ENCODE results near the gene CD248.
A peak's percentile ranks its signal among the peaks of the same experiment; 100 is the strongest.
"Not testable (repeated sequence)": the region's sequence is repeated elsewhere in the genome, so short reads cannot be mapped to it uniquely, and the experiment has no call there.

Gene CD248

DNA sequence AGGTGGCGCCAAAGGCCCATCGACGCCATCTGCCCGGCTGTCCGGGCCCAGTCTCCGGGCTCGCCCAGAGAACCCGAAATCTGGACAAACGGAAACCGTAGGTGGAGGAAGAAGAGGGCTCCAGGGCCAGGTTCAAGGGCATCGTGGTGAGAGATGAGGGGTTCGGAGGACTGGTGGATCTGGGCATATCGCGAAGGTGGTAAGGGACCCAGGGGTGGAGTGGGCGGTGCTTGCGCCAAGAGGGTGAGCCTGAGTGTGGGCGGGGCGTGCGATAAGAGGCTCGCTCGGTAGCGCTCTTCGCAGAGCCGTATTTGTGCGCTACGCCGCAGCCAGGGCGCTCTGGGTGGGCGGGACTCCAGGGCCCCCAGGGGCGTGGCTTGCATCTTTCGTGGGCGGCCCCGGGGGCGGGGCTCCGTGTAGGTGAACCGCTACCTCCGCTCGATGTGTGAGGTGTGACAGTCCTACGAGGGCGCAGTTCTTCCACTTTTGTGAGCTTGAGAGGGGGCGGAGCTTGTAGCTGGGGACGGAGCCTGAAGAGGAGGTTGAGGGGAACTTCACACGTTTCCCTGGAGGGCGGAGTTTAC is 4.8 kb downstream of the CD248 start:
- TF ChIP-seq, protein P1, sequence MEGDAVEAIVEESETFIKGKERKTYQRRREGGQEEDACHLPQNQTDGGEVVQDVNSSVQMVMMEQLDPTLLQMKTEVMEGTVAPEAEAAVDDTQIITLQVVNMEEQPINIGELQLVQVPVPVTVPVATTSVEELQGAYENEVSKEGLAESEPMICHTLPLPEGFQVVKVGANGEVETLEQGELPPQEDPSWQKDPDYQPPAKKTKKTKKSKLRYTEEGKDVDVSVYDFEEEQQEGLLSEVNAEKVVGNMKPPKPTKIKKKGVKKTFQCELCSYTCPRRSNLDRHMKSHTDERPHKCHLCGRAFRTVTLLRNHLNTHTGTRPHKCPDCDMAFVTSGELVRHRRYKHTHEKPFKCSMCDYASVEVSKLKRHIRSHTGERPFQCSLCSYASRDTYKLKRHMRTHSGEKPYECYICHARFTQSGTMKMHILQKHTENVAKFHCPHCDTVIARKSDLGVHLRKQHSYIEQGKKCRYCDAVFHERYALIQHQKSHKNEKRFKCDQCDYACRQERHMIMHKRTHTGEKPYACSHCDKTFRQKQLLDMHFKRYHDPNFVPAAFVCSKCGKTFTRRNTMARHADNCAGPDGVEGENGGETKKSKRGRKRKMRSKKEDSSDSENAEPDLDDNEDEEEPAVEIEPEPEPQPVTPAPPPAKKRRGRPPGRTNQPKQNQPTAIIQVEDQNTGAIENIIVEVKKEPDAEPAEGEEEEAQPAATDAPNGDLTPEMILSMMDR (IDR thresholded peaks at IDR 0.05; ENCODE audit: poor library complexity, severe bottlenecking), result peak; percentile 96
- Histone ChIP-seq H3K4me3 (ENCODE audit: severe bottlenecking) (peak overlapping the region; percentile 40), H3K27me3 (ENCODE audit: insufficient read depth, poor library complexity, severe bottlenecking) (no peaks in the 10 kb centered on the region), H3K9me3 (ENCODE audit: severe bottlenecking) (no peaks in the 10 kb centered on the region), H3K4me1 (ENCODE audit: insufficient read depth, poor library complexity, severe bottlenecking) (no peaks in the 10 kb centered on the region), H3K27ac (ENCODE audit: poor library complexity, severe bottlenecking) (peak overlapping the region; percentile 42), H3K36me3 (ENCODE audit: low read depth) (no peaks in the 10 kb centered on the region)
- ATAC-seq (ENCODE audit: low read depth) (peak; percentile 79), DNase-seq (ENCODE audit: low spot score) (peak; percentile 96)

DNA sequence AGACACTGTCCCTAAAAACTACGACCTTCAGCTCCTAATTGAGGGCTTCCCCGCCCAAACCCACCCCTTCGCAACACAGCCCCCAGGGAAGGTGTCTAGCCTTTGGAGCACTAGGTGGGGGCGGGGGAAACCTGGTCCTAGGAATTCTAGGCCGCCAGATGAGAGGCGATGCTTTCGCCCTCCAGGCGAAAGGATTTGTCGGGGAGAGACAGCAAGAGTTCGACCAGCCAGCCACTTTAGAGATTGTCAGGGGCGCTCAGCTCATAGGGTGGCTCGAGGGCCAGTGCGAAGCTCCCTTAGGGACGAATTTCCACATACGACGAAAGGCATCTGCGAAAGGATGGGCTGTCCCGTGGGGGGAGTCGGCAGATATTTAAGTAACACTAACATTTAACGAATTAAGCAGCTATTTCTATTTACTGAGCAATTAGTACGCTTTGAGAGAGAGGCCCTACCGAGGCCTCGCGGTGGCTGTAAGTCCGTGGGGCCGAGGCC is 5.3 kb downstream of the CD248 start:
- H3K4me3 ChIP-seq (ENCODE audit: severe bottlenecking), result peak overlapping the region; percentile 40
- ATAC-seq (ENCODE audit: low read depth), result no peak
- no peaks in the 10 kb centered on the region for H3K9me3 ChIP-seq (ENCODE audit: severe bottlenecking)
- no peaks in the 10 kb centered on the region for H3K4me1 ChIP-seq (ENCODE audit: insufficient read depth, poor library complexity, severe bottlenecking)
- H3K36me3 ChIP-seq (ENCODE audit: low read depth), result no peaks in the 10 kb centered on the region
- peak overlapping the region; percentile 42 for H3K27ac ChIP-seq (ENCODE audit: poor library complexity, severe bottlenecking)
- TF ChIP-seq, protein P1 (IDR thresholded peaks at IDR 0.05; ENCODE audit: poor library complexity, severe bottlenecking), result no peak
- DNase-seq (ENCODE audit: low spot score), result no peak
- H3K27me3 ChIP-seq (ENCODE audit: insufficient read depth, poor library complexity, severe bottlenecking), result no peaks in the 10 kb centered on the region

GRCh38 chr11:66310803-66311440 is 5.9 kb downstream of the CD248 start:
- DNase-seq (ENCODE audit: low spot score); H3K9me3 ChIP-seq (ENCODE audit: severe bottlenecking); ATAC-seq (ENCODE audit: low read depth); H3K36me3 ChIP-seq (ENCODE audit: low read depth); H3K4me1 ChIP-seq (ENCODE audit: insufficient read depth, poor library complexity, severe bottlenecking); H3K4me3 ChIP-seq (ENCODE audit: severe bottlenecking); H3K27ac ChIP-seq (ENCODE audit: poor library complexity, severe bottlenecking); H3K27me3 ChIP-seq (ENCODE audit: insufficient read depth, poor library complexity, severe bottlenecking): not testable (repeated sequence)

GRCh38 chr11:66310324-66310723 is 6.5 kb downstream of the CD248 start:
- no peaks in the 10 kb centered on the region for H3K36me3 ChIP-seq (ENCODE audit: low read depth)
- H3K27me3 ChIP-seq (ENCODE audit: insufficient read depth, poor library complexity, severe bottlenecking), result no peaks in the 10 kb centered on the region

DNA sequence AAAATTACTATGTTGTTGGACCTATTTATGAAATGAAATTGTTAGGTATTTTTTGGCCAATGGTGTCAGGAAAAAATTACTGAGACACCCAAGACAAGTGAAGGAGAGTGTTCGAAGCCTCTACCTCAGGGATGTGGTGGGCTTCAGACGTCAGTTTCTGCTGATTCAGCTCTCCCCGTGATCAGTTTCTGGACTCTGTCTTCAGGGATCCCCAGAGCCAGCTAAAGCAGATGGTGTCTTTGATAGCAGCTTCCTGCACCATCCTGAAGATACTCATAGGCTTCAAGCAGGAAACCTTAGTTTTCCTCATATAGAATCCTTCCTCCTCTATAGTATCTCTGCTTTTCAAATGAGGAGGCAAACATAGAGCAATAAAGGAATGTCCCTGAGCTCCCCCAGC is 7.4 kb downstream of the CD248 start:
- Histone ChIP-seq H3K9me3 (ENCODE audit: severe bottlenecking) (no peaks in the 10 kb centered on the region), H3K27ac (ENCODE audit: poor library complexity, severe bottlenecking) (no peak overlapping the region), H3K4me3 (ENCODE audit: severe bottlenecking) (no peak overlapping the region), H3K4me1 (ENCODE audit: insufficient read depth, poor library complexity, severe bottlenecking) (no peaks in the 10 kb centered on the region), H3K27me3 (ENCODE audit: insufficient read depth, poor library complexity, severe bottlenecking) (no peaks in the 10 kb centered on the region), H3K36me3 (ENCODE audit: low read depth) (no peaks in the 10 kb centered on the region)
- DNase-seq (ENCODE audit: low spot score) (no peak), ATAC-seq (ENCODE audit: low read depth) (no peak)
- TF ChIP-seq, protein P1 (IDR thresholded peaks at IDR 0.05; ENCODE audit: poor library complexity, severe bottlenecking), result no peak

More at GRCh38 chr11:66310324-66310723, 6.5 kb downstream of the CD248 start:
- Histone ChIP-seq H3K9me3 (ENCODE audit: severe bottlenecking) (no peaks in the 10 kb centered on the region), H3K4me3 (ENCODE audit: severe bottlenecking) (no peak overlapping the region), H3K4me1 (ENCODE audit: insufficient read depth, poor library complexity, severe bottlenecking) (no peaks in the 10 kb centered on the region), H3K27ac (ENCODE audit: poor library complexity, severe bottlenecking) (no peak overlapping the region)
- no peak for ATAC-seq (ENCODE audit: low read depth)
- DNase-seq (ENCODE audit: low spot score), result no peak
- TF ChIP-seq, protein P1 (IDR thresholded peaks at IDR 0.05; ENCODE audit: poor library complexity, severe bottlenecking), result no peak
